Activated CD4-positive, CD25-positive, alpha-beta regulatory T cell treated with anti-CD3 and anti-CD28 coated beads, Interleukin-2, amount 50 U/mL, for 16 hours (primary cell): ENCODE results near the gene KCMF1.

Experiments
- DNase-seq: peaks from one replicate; pipeline ENCODE4 v3.0.0-alpha.2; 2020; ENCODE audit warnings: low read depth, low spot score

KCMF1 gene

GRCh38 chr2:84980263-84980983 is 9.5 kb downstream of the KCMF1 start:
- DNase-seq: no peak

- no peak for DNase-seq
These were observed 15.1 kb downstream of the KCMF1 start for GRCh38 chr2:84986018-84986417.

DNA sequence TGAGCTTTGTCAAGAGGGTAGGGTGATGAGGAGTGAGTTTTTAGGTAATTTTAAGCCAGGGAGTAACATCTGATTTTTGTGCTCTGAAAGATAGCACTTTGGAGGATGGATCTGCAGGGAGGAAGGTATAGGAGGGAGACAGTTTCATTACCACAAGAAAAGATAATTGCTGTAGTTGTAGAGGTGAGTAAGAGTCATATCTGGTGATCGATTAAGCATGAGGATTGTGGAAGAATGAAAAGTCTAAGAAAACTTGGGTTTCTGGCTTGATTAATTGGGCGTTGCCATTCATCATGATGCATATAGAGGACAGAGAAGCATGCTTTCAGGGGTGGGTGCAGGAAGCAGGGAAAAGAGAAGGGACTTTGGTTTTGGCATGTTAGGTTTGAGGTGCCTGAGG is 18.5 kb downstream of the KCMF1 start:
- DNase-seq: no peak

DNA sequence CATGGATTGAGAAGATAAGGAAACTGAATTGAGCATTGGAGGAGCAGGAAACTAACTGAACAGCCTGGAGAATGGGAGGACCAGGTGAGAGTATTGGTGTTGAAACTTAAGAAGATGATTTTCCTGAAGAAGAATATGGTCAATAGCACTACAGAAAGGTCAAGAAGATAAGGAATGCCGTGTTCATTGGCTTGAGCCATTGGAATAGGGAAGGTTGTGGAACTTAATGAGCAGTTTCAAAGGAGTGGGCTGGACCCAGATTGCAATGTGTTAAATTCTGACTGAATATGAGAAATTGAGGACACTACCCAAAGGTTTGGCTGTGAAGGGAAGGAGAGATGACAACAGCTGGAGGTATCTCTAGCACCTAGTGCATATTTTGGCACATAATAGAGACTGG is 19.0 kb downstream of the KCMF1 start:
- no peak for DNase-seq

GRCh38 chr2:84991404-84992160 is 20.6 kb downstream of the KCMF1 start:
- DNase-seq: no peak

- no peak for DNase-seq
These were observed 24.9 kb downstream of the KCMF1 start for GRCh38 chr2:84995826-84996225.

DNA sequence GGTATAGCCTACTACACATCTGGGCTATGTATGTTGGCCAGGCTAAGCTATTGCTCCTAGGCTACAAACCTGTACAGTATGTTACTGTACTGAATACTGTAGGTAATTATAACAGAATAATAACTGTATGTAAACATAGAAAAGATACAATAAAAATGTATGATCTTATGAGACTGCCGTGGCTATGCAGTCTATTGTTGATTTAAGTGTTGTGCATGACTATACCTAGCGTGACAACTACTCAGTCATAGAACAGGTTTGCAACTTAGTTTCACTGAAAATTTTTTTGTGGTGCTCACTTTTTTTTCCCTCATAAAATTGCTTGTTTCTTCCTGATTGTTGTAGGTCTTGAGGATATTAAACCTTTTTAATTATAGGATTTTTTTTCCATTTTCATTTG is 25.9 kb downstream of the KCMF1 start:
- DNase-seq: no peak

- DNase-seq: no peak
These were observed 28.6 kb downstream of the KCMF1 start for GRCh38 chr2:84999553-84999955.

GRCh38 chr2:85001595-85001994 is 30.6 kb downstream of the KCMF1 start:
- no peak for DNase-seq

DNA sequence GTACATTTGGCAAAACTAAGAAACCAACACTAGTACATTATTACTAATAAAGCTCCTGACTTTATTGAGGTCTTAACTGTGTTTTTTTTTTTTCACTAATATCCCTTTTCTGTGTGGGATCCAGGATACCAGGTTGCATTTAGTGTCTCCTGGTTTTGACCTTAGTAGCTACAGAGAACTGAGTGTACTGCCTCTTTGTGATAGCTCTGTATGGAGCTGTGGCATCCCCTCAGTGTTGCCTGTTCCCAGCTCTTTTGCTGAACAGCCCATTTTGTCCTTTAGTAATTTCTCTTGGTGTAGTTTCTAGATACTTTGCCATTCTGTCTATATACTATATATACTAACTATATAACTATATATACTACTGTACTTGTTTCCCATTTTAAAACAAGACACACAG is 31.6 kb downstream of the KCMF1 start:
- no peak for DNase-seq

DNA sequence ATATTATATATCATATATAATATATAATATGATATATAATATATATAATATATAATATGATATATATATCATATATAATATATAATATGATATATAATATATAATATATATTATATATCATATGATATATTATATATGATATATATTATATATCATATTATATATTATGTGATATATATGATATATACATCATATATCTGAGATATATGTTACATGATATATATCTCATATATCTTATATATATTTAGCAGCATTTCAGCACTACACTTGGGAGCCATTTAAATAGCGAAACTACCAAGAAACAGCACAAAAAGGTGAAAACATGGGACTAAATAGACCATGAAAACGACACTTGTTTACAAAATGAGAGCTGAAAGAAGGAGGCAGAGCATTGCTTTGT is 37.3 kb downstream of the KCMF1 start:
- no peak for DNase-seq

DNA sequence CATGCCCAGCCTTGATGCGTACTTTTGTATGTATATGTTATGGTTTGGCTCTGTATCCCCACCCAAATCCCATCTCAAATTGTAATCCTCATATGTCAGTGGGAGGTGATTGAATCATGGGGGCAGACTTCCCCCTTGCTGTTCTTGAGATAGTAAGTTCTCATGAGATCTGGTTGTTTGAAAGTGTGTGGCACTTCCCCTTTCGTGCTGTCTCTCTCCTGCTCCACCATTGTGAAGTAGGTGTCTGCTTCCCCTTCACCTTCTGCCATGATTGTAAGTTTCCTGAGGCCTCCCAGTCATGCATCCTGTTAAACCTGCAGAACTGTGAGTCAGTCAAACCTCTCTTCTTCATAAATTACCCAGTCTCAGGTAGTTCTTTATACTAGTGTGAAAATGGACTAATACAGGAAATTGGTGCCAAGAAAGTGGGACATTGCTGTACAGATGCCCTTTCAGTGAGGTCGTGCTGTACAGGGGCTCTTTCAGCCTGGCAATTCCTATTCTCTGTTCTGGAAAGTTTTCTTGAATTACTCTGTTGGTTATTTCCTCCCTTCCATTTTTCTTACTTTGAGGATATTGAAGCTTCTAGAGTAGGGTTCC is 38.2 kb downstream of the KCMF1 start:
- DNase-seq: no peak

DNA sequence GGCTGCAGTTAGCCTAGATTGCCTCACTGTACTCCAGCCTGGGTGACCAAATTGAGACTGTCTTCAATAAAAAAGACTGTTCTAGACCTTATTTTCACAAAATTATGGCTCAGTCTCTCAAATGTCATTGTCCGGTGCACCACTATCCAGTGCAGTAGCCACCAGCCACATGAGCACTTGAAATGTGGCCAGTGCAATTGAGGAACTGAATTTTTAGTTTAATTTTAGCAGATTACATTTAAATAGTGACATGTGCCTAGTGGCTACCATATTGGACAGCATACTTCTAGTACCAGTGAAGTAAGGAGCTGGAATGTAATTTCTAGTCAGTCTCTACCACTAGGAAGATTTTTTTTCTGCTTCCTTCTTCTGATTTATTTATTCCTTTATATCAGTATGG is 39.4 kb downstream of the KCMF1 start:
- DNase-seq: no peak

- no peak for DNase-seq
These were observed 40.1 kb downstream of the KCMF1 start for GRCh38 chr2:85011098-85011497.

- no peak for DNase-seq
These were observed 40.8 kb downstream of the KCMF1 start for GRCh38 chr2:85011747-85012146.

DNA sequence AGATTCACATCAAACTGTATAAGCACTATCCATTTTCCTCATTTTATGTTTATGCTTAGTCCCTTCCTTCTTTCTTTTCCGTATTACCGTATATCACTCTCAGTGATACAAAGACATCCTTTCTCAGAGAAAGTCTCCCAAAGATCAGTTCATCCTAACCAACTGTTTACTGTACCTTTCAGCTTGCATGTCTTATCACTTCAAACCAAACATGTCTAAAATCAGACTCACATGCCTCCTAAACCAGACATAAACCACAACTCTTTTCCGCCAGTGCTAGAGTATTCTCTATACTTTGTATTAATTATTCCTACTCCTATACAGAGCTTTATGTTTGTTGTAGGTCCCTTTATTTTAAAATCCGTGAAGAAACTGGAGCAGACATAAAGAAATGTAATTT is 41.5 kb downstream of the KCMF1 start:
- no peak for DNase-seq

- DNase-seq: no peak
These were observed 41.9 kb downstream of the KCMF1 start for GRCh38 chr2:85012855-85013254.

DNA sequence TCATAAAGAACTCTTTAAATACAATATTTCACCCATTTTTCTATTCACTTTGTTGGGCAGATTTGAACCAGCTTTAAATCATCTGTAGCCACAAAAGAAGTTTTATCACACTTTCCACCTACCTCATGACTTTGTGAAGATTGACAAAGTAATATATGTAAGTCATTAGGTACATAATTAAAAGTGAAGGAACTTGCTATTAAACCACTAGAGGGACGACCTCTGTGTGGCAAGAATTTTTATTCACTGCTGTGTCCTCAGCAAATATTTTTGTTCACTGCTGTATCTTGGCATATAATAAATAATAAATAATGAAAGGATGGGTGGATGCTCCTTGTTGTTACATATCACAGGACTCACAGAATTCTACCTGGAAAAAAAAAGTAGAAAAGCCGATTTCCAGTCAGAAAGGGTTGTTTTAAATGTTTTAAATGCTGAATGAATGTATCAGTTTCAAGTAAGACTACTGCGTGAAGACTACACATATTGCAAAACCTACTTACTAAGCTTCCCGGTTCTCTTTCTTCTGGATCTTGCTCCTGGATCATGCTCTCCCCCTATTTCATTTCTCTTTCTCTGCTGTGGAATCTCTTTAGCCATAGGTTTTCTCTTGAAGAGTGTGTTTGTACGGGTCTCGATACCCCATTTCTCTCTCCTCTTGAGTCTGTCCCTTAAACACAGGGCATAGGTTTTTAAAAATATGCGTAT is 44.8 kb downstream of the KCMF1 start:
- DNase-seq: no peak

DNA sequence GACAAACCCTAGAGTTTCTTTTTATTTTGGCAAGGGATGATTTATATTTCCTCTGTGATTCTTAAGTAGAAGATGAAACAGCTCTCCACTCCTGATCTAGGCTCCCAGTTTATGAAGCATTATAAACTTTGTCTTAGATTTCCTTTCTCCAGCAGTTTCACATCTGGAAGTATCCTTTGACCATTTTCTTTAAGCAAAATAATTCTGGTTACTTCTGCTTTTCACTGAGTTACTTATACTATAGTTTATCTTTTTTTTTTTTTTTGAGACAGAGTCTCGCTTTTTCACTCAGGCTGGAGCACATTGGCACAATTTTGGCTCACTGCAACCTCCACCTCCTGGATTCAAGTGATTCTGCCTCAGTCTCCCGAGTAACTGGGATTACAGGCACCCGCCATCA is 45.5 kb downstream of the KCMF1 start:
- DNase-seq: no peak

GRCh38 chr2:85017411-85018048 is 46.6 kb downstream of the KCMF1 start:
- no peak for DNase-seq

DNA sequence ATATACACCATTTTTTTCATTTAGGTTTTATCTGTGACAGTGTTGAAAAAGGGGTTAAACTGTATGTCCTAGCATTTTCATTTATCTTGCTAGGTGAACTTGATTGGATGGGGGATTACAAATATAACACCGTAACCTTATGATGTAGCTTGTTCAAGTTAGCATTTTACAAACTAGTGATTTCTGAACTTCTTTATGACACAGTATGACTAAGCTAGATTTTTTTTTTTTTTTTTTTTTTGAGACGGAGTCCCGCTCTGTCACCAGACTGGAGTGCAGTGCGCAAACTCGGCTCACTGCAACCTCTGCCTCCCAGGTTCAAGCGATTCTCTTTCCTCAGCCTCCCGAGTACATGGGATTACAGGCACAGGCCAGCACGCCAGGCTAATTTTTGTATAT is 47.1 kb downstream of the KCMF1 start:
- no peak for DNase-seq

DNA sequence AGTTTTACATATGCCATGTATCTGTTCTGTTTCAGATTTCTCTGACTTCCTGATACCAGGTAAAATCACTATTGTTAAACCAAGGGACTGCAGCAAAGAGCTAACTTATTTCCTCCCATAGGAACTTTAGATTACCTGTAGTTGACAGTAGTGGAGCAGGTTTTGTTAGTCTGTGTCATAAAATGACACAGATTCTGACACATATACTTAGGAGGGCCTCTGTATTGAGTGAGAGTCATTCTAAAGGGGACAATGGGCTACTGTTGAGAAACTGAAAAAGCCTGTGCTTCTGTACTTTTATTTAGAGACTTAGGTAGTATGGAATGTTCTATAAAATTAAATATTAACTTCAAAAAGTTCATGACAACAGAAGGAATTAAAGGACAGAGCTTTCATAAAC is 48.2 kb downstream of the KCMF1 start:
- no peak for DNase-seq
